Erythroblast (primary cell): Measurements from ENCODE around the gene QRICH1.

Experiments used
- GATA1 ChIP-seq: IDR thresholded peaks from 2 replicates; pipeline ENCODE4 v1.6.1; 2011; ENCODE audit warnings: low read depth, mild to moderate bottlenecking, control low read depth, low read length, moderate library complexity
- POLR2A ChIP-seq: IDR thresholded peaks from 2 replicates; pipeline ENCODE4 v1.6.1; 2011; ENCODE audit warnings: mild to moderate bottlenecking, low read length

DNA sequence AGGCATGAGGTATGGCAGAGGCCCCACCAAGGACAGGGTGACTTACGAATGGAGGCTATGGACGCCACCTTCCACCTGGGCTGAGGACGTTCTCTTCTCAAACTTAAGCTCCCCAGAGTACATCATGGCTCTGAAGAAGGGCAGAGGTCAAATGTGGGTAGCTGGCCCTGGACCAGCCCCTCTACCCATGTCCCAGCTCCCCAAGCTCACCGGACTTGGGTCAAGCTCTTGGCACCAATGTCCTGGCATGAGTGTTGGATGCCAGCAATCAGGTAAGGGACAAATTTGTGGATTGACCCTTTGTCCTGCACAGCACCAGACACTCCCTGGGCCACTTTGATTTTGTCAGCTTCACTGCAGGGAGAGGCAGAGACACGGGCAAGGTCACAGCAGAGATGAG is 69.4 kb downstream of the QRICH1 start:
- no peak for TF ChIP-seq POLR2A
- no peak for TF ChIP-seq GATA1
